GM23338 (cell line): ENCODE data around the gene PLPP4. TPM values are rescaled to one million over a fixed set of nuclear protein-coding genes. Genes with fewer than 3 reads are reported as not detected.

ENCODE experiments used
- ATAC-seq: fragments of 200-7000 bp; cut with Tn5 transposase; 3 replicates; pipeline ENCODE4 v1.9.1; 2020
- DNase-seq: peaks from one replicate; pipeline ENCODE4 v3.0.0-alpha.2; 2015; ENCODE audit warnings: low spot score
- H2AFZ ChIP-seq: fragments of 200-600 bp; sonication (generic); 2 replicates; pipeline ENCODE4 v1.8.0; 2016; ENCODE audit warnings: antibody characterized with exemption, mild to moderate bottlenecking, moderate library complexity
- H3F3A ChIP-seq: fragments of 200-600 bp; sonication (generic); replicated peaks from 2 replicates; pipeline ENCODE4 v1.8.0; 2017; ENCODE audit warnings: antibody characterized with exemption, mixed run types, low read depth
- H3K27ac ChIP-seq: fragments of 200-600 bp; sonication (generic); 2 replicates; pipeline ENCODE4 v1.6.1; 2016; ENCODE audit warnings: low read depth
- H3K27me3 ChIP-seq: fragments of 200-600 bp; sonication (generic); 2 replicates; pipeline ENCODE4 v1.8.0; 2016; ENCODE audit warnings: mild to moderate bottlenecking, mixed run types, moderate library complexity; ENCODE audit not compliant: insufficient read depth
- H3K36me3 ChIP-seq: fragments of 200-600 bp; sonication (generic); 2 replicates; pipeline ENCODE4 v1.8.0; 2016; ENCODE audit warnings: mild to moderate bottlenecking; ENCODE audit not compliant: insufficient read depth
- H3K4me1 ChIP-seq: fragments of 200-600 bp; sonication (generic); 2 replicates; pipeline ENCODE4 v1.8.0; 2016; ENCODE audit warnings: mild to moderate bottlenecking, moderate library complexity; ENCODE audit not compliant: insufficient read depth
- H3K4me2 ChIP-seq: fragments of 200-600 bp; sonication (generic); 2 replicates; pipeline ENCODE4 v1.7.1; 2017; ENCODE audit warnings: mixed run types
- H3K4me3 ChIP-seq: fragments of 200-600 bp; sonication (generic); 2 replicates; pipeline ENCODE4 v1.6.1; 2016; ENCODE audit warnings: mixed run types
- H3K79me2 ChIP-seq: fragments of 200-600 bp; sonication (generic); replicated peaks from 2 replicates; pipeline ENCODE4 v1.8.0; 2017; ENCODE audit warnings: mild to moderate bottlenecking; ENCODE audit not compliant: insufficient read depth
- H3K9me2 ChIP-seq: fragments of 200-600 bp; sonication (generic); 2 replicates; pipeline ENCODE4 v1.8.0; 2017; ENCODE audit not compliant: insufficient read depth
- H4K20me1 ChIP-seq: fragments of 200-600 bp; sonication (generic); replicated peaks from 2 replicates; pipeline ENCODE4 v1.8.0; 2017; ENCODE audit warnings: mild to moderate bottlenecking; ENCODE audit not compliant: insufficient read depth
- H3K27ac Mint-ChIP-seq: 2 replicates; pipeline ENCODE4 v1.8.0; 2020; ENCODE audit warnings: inconsistent platforms, mild to moderate bottlenecking, moderate library complexity, mixed read lengths
- H3K27me3 Mint-ChIP-seq: 3 replicates; pipeline ENCODE4 v1.8.0; 2022; ENCODE audit warnings: low read depth, mild to moderate bottlenecking, moderate library complexity, mixed read lengths, inconsistent platforms; ENCODE audit not compliant: insufficient read depth, poor library complexity
- H3K36me3 Mint-ChIP-seq: 3 replicates; pipeline ENCODE4 v1.8.0; 2021; ENCODE audit warnings: low read depth, mild to moderate bottlenecking, inconsistent platforms, moderate library complexity, mixed read lengths
- H3K4me1 Mint-ChIP-seq: 3 replicates; pipeline ENCODE4 v1.8.0; 2020; ENCODE audit warnings: mild to moderate bottlenecking, inconsistent platforms, mixed read lengths
- H3K4me3 Mint-ChIP-seq: 3 replicates; pipeline ENCODE4 v1.8.0; 2021; ENCODE audit warnings: moderate library complexity, mild to moderate bottlenecking, inconsistent platforms, mixed read lengths
- H3K9me3 Mint-ChIP-seq: 3 replicates; pipeline ENCODE4 v1.8.0; 2020; ENCODE audit warnings: moderate library complexity, mild to moderate bottlenecking, inconsistent platforms, mixed read lengths
- CREB1 ChIP-seq: fragments of 250-450 bp; sonication (Bioruptor Pico); IDR thresholded peaks from 2 replicates; pipeline ENCODE4 v1.5.0; 2020; ENCODE audit warnings: low read depth, mild to moderate bottlenecking, moderate library complexity
- EZH2 ChIP-seq: fragments of 200-600 bp; sonication (generic); IDR thresholded peaks from one replicate; pipeline ENCODE4 v1.8.0; 2017; ENCODE audit warnings: antibody characterized with exemption, mild to moderate bottlenecking, low read depth; ENCODE audit not compliant: unreplicated experiment
- EZH2phosphoT487 ChIP-seq: fragments of 200-600 bp; sonication (generic); IDR thresholded peaks from one replicate; pipeline ENCODE4 v1.8.1; 2018; ENCODE audit warnings: antibody characterized with exemption; ENCODE audit not compliant: unreplicated experiment
- NANOG ChIP-seq: IDR thresholded peaks from 2 replicates; pipeline ENCODE4 v1.6.1; 2016; ENCODE audit warnings: antibody characterized with exemption, borderline replicate concordance
- POLR2AphosphoS5 ChIP-seq: IDR thresholded peaks from 2 replicates; pipeline ENCODE4 v1.6.1; 2016; ENCODE audit warnings: antibody characterized with exemption, low read depth
- REST ChIP-seq: IDR thresholded peaks from one replicate; pipeline ENCODE4 v1.6.1; 2018; ENCODE audit warnings: antibody characterized with exemption; ENCODE audit not compliant: unreplicated experiment
- ZNF114 ChIP-seq: fragments of 250-450 bp; sonication (Bioruptor Pico); IDR thresholded peaks from 2 replicates; pipeline ENCODE4 v1.5.0; 2020; ENCODE audit warnings: mild to moderate bottlenecking, moderate library complexity
- ZNF331 ChIP-seq: fragments of 250-450 bp; sonication (Bioruptor Pico); IDR thresholded peaks from 2 replicates; pipeline ENCODE4 v1.5.0; 2020; ENCODE audit warnings: low read depth, mild to moderate bottlenecking, moderate library complexity
- polyA plus RNA-seq: library from polyadenylated mRNA; unstranded; fragments of >200 nt; fragmentation: Nextera tagmentation; extraction: Ambion mirVana; gene quantifications from 2 replicates; pipeline ENCODE4 v1.2.1, GENCODE V29; 2016
- total RNA-seq: library from RNA; depleted of rRNA; stranded (reverse); fragments of >200 nt; shearing (Covaris generic); gene quantifications from 2 replicates; pipeline ENCODE4 v1.2.3, GENCODE V29; 2014
- TF ChIP-seq, protein P1 (sequence below), 2 experiments: fragments of 200-600 bp in 1 of 2; sonication (generic) in 1 of 2; conservative IDR thresholded peaks; 2 replicates each; pipeline versions ENCODE4 v1.5.1 to v1.6.1; 2016 to 2017; ENCODE audit warnings: antibody characterized with exemption in 2 of 2, low read depth in 2 of 2, mild to moderate bottlenecking in 2 of 2, moderate library complexity in 1 of 2
- TF ChIP-seq, protein P2 (sequence below): IDR thresholded peaks from 2 replicates; pipeline ENCODE4 v1.6.1; 2016; ENCODE audit warnings: antibody characterized with exemption

PLPP4 gene
- total and polyA plus RNA-seq, 2 experiments from 2014 or later: 0.24 to 0.31 TPM

- TF ChIP-seq, protein P1, sequence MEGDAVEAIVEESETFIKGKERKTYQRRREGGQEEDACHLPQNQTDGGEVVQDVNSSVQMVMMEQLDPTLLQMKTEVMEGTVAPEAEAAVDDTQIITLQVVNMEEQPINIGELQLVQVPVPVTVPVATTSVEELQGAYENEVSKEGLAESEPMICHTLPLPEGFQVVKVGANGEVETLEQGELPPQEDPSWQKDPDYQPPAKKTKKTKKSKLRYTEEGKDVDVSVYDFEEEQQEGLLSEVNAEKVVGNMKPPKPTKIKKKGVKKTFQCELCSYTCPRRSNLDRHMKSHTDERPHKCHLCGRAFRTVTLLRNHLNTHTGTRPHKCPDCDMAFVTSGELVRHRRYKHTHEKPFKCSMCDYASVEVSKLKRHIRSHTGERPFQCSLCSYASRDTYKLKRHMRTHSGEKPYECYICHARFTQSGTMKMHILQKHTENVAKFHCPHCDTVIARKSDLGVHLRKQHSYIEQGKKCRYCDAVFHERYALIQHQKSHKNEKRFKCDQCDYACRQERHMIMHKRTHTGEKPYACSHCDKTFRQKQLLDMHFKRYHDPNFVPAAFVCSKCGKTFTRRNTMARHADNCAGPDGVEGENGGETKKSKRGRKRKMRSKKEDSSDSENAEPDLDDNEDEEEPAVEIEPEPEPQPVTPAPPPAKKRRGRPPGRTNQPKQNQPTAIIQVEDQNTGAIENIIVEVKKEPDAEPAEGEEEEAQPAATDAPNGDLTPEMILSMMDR (conservative IDR thresholded peaks at IDR 0.05; ENCODE audit: low read depth in 2 of 2): no peak
- TF ChIP-seq NANOG (no peak), REST (no peak)
Observed at GRCh38 chr10:120508966-120509365, 51.9 kb downstream of the PLPP4 start (continued).

GRCh38 chr10:120511165-120511564 lies 54.1 kb downstream of the PLPP4 start:
- Histone ChIP-seq H2AFZ (no peak overlapping the region), H3K9me2 (no peaks in the 10 kb centered on the region), H3F3A (no peaks in the 10 kb centered on the region), H3K36me3 (no peaks in the 10 kb centered on the region), H3K4me1 (no peaks in the 10 kb centered on the region), H3K4me3 (no peak overlapping the region), H3K79me2 (no peaks in the 10 kb centered on the region), H3K27me3 (no peaks in the 10 kb centered on the region), H3K4me2 (no peak overlapping the region), H3K27ac (no peak overlapping the region), H4K20me1 (peaks cover 5% of the 10 kb centered on the region; the same call in 1 of the 2 replicates)
- Mint-ChIP-seq H3K4me1 (no peaks in the 10 kb centered on the region), H3K27me3 (peaks cover 4% of the 10 kb centered on the region), H3K36me3 (no peaks in the 10 kb centered on the region), H3K27ac (no peak overlapping the region), H3K4me3 (no peak overlapping the region), H3K9me3 (no peaks in the 10 kb centered on the region)
- ATAC-seq: no peak
- no peak for DNase-seq
- TF ChIP-seq, protein P2, sequence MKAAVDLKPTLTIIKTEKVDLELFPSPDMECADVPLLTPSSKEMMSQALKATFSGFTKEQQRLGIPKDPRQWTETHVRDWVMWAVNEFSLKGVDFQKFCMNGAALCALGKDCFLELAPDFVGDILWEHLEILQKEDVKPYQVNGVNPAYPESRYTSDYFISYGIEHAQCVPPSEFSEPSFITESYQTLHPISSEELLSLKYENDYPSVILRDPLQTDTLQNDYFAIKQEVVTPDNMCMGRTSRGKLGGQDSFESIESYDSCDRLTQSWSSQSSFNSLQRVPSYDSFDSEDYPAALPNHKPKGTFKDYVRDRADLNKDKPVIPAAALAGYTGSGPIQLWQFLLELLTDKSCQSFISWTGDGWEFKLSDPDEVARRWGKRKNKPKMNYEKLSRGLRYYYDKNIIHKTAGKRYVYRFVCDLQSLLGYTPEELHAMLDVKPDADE: no peak
- TF ChIP-seq CREB1 (no peak), ZNF114 (CRISPR knock-in tag) (no peak), REST (no peak), ZNF331 (CRISPR knock-in tag) (no peak), EZH2 (no peak), POLR2AphosphoS5 (no peak), EZH2phosphoT487 (no peak)
